GM18517 (cell line): ENCODE results near the gene SRRT.
"Not testable (repeated sequence)": the region's sequence is repeated elsewhere in the genome, so short reads cannot be mapped to it uniquely, and the experiment has no call there.

Source experiments
- ATAC-seq: cut with Tn5 transposase; IDR thresholded peaks from one replicate; pipeline ENCODE4 v1.9.1; 2021; ENCODE audit warnings: mild to moderate bottlenecking, moderate library complexity; ENCODE audit not compliant: unreplicated experiment

The SRRT gene

DNA sequence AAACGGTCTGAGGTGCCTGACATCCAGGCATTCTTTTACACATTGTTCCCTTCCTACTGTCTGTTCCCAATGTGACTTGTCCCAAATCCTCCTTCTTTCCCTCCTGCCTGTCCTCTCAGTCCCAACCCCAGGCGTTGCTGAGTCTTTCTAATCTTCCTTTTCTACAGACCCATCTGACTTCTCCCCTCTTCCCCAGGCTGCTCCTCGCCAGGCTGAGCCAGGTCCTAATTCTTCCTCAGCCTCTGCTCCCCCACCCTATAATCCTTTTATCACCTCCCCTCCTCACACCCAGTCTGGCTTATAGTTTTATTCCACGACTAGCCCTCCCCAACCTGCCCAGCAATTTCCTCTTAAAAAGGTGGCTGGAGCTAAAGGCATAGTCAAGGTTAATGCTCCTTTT lies 48.7 kb downstream of the SRRT start:
- ATAC-seq = not testable (repeated sequence)

- ATAC-seq = no peak
Measured at GRCh38 chr7:100929808-100930174, 54.9 kb downstream of the SRRT start.

DNA sequence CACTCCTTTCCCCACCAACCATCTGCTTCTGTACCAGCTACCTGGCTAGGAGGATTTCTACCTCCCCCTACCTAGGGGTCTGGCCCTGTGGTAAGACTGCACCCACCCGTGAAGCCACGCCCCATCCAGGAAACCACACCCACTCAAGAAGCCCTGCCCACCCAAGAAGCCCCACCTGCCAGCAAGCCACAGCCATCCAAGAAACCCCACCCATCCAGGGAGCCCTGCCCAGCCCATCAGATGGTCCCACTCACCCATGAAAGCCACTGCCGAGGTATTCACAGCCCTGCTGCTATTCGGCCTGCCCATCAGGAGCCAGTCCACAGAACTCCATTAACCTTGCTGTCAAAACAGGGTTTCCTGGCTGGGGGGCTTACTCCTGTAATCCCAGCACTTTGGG lies 58.8 kb downstream of the SRRT start:
- no peak for ATAC-seq

DNA sequence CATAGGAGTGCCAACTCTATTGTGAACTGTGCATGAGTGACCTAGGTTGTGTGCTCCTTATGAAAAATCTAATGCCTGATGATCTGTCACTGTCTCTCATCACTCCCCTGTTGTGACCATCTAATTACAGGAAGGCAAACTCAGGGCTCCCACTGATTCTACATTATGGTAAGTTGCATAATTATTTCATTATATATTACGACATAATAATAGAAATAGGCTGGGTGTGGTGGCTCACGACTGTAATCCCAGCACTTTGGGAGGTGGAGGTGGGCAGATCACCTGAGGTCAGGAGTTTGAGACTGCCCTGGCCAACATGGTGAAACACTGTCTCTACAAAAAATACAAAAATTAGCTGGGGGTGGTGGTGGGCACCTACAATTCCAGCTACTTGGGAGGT lies 60.5 kb downstream of the SRRT start:
- ATAC-seq = not testable (repeated sequence)

DNA sequence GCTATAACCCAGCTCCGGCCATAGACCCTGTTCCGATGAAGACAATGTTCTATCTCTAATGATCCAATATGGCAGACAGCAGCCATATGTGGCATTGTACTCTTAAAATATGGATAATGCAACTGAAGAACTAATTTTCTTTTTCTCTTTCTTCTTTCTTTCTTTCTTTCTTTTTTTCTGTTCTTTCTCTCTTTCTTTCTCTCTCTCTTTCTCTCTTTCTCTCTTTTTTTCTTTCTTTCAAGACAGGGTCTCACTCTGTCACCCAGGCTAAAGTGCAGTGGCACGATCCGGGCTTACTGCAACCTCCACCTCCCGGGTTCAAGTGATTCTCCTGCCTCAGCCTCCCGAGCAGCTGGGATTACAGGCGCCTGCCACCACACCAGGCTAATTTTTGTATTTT lies 61.3 kb downstream of the SRRT start:
- not testable (repeated sequence) for ATAC-seq
